Mesodermal cell (in vitro differentiated cells): ENCODE data around the gene DOCK1.

ENCODE experiments used
- H3K27ac ChIP-seq: 2 replicates; pipeline ENCODE4 v1.7.0; 2013; ENCODE audit warnings: mild to moderate bottlenecking, low read depth, low read length, moderate library complexity; ENCODE audit not compliant: severe bottlenecking
- H3K36me3 ChIP-seq: 2 replicates; pipeline ENCODE4 v1.7.1; 2013; ENCODE audit warnings: mild to moderate bottlenecking, low read length, moderate library complexity; ENCODE audit not compliant: control insufficient read depth, insufficient read depth
- H3K4me1 ChIP-seq: one replicate; pipeline ENCODE4 v1.7.1; 2013; ENCODE audit warnings: mild to moderate bottlenecking, low read length; ENCODE audit not compliant: insufficient read depth, control insufficient read depth, poor library complexity, severe bottlenecking
- H3K4me3 ChIP-seq: 2 replicates; pipeline ENCODE4 v1.7.0; 2013; ENCODE audit warnings: low read length, control low read depth, mild to moderate bottlenecking; ENCODE audit not compliant: insufficient read depth, poor library complexity, severe bottlenecking; ENCODE audit errors: extremely low read depth
- H3K9me3 ChIP-seq: 2 replicates; pipeline ENCODE4 v1.7.1; 2013; ENCODE audit warnings: mild to moderate bottlenecking, low read length, moderate library complexity; ENCODE audit not compliant: control insufficient read depth
- WGBS, 2 experiments: methylation state at CpG; one replicate each; pipeline ENCODE4 v1.1.5; 2013; ENCODE audit warnings: missing lambda C conversion rate in 2 of 2; ENCODE audit not compliant: insufficient coverage in 2 of 2; 5-methylcytosine and 5-hydroxymethylcytosine counted together

The DOCK1 gene

DNA sequence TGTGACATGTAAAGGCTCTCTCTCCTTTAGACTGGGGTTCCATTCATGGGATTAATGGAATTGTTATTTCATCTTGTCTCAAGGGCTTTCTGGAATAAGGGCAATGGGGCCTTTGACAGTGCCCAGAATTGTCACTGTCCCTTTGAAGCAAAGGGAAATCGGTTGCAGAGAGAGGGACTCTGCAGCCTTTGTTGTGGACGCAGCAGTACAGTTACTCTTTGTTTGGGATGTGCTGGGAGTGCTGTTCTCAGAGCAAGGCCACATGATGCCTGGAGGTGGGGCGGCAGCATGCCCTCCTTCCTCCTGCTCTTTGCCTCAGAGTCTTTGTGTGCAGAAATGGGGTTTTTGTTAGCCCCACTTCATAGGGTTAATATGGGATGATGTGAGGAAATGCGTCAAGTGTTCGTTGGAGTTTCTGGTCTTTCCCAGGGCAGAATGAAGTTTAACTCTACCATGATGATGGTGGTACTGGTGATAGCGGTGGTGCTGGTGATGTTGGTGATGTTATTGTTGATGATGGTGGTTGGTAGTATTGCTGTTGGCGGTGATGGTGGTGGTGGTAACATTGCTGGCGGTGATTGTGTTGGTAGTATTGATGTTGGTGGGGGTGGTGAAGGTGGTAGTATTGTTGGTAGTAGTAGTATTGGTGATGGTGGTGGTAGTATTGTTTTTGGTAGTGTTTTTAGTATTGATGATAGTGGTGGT lies 45.3 kb downstream of the DOCK1 start:
- Histone ChIP-seq H3K36me3 (peaks cover 12% of the 10 kb centered on the region), H3K4me1 (no peaks in the 10 kb centered on the region), H3K9me3 (peaks cover 61% of the 10 kb centered on the region), H3K4me3 (no peak overlapping the region), H3K27ac (no peak overlapping the region)
- 95 to 98% methylated on average over 4 to 7 of the region's 8 CpGs for WGBS, 2 experiments

DNA sequence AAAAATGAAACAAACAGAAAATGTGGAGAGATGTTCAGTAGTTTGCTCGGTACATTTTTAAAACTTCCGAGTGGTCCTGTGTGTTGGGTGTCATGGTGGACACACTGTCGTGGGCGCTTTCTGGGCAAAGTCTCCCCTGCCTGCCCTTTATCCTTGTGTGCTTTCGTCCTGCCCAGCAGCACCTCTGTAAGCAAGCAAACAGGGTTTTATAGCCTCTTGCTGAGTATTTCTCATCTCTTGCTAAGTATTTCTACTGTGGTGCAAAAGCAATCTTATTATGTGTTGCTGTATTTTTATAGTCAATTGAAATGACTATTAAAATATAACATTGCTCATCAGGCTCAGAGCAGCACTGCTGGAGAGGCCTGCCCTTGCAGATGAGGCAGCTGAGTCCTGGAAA lies 48.7 kb downstream of the DOCK1 start:
- WGBS, 2 experiments, result 94 to 96% methylated on average over 4 to 5 of the region's 5 CpGs
- peaks cover 40% of the 10 kb centered on the region for H3K9me3 ChIP-seq
- H3K4me1 ChIP-seq, result no peaks in the 10 kb centered on the region
- H3K27ac ChIP-seq, result no peak overlapping the region
- no peak overlapping the region for H3K4me3 ChIP-seq
- peaks cover 5% of the 10 kb centered on the region for H3K36me3 ChIP-seq

DNA sequence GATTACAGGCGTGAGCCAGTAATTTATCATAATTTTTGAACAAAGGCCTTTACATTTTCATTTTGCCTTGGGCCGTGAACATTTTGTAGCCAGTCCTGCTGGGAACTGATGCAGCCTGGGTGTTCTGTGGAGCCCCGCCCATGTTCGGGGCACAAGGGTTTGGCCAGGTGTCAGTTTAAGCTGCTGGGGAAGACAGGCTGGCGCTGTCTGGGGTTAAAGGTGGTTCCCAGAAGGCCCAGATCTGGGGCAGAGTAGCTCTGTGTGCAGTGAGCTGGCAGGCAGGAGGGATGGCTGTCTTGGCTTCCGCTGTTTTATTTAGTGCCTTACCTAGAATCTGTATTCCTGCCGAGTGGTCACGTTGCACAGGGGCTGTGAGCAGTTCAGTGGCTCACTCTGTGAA lies 50.2 kb downstream of the DOCK1 start:
- 92 to 96% methylated on average over 4 to 8 of the region's 8 CpGs for WGBS, 2 experiments
- Histone ChIP-seq H3K36me3 (peaks cover 5% of the 10 kb centered on the region), H3K27ac (no peak overlapping the region), H3K4me1 (no peaks in the 10 kb centered on the region), H3K9me3 (peaks cover 26% of the 10 kb centered on the region), H3K4me3 (no peak overlapping the region)

DNA sequence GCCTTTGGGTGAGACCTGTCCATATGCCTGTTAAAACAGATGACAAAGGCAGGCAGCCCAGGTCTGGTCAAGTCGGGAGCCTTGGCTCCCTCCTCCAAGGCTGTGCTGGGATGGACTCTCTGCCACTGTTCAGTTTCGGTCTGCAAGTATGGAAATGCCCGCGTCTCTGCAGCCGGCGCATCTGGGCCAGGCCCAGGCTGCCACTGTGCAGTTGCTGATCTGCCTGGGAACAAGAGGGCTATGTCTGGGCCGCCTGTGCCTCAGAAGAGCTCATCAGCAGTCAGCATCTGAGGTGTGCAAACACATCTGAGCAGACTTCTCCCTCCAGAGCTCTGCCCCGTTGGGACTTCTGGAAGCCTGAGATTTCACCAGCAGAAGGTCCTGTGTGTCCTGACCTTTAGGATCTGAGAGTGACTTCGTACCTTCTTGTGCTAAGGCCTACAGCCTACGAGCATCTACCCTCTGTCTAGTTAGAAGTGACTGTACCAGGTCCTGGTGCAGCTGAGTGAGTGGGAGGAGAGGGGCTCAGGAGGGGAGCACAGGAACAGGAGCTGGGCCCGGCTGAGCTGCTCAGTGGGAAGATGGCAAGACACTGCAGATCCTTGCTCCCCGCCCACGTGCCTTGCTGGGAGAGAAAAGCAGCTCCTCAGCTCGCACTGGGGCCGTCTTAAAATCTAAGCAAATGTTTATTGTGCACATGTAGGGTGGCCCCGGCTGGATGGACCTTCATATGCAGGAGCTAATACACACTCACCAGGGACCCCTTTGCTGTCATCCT lies 50.9 kb downstream of the DOCK1 start:
- Histone ChIP-seq H3K4me1 (no peaks in the 10 kb centered on the region), H3K9me3 (peaks cover 18% of the 10 kb centered on the region), H3K4me3 (no peak overlapping the region), H3K27ac (no peak overlapping the region), H3K36me3 (peaks cover 5% of the 10 kb centered on the region)
- 77 to 84% methylated on average over 11 to 13 of the region's 16 CpGs for WGBS, 2 experiments

DNA sequence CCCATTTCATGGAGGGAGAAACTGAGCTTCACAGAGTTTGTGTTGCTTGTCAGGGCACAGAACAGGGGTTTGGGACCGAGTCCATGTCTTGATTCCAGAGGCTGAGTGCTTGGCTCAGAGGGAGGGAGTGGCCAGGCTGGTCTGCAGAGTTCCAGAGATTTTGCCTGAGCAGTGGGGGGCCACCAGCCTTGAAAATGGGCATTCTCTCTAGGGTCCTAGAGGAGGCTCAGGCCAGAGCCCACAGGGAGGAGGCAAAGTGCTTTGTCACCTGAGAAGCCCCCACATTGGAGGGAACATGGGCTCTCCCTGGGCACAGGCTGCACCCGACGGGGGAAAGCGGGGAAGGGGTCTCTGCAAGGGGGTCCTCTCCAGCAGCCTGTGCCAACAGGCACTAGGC lies 51.5 kb downstream of the DOCK1 start:
- H3K36me3 ChIP-seq, result peaks cover 5% of the 10 kb centered on the region
- H3K4me1 ChIP-seq, result no peaks in the 10 kb centered on the region
- WGBS, 2 experiments, result 81 to 91% methylated on average over 3 to 4 of the region's 4 CpGs
- no peak overlapping the region for H3K27ac ChIP-seq
- H3K4me3 ChIP-seq, result no peak overlapping the region
- H3K9me3 ChIP-seq, result peaks cover 14% of the 10 kb centered on the region

DNA sequence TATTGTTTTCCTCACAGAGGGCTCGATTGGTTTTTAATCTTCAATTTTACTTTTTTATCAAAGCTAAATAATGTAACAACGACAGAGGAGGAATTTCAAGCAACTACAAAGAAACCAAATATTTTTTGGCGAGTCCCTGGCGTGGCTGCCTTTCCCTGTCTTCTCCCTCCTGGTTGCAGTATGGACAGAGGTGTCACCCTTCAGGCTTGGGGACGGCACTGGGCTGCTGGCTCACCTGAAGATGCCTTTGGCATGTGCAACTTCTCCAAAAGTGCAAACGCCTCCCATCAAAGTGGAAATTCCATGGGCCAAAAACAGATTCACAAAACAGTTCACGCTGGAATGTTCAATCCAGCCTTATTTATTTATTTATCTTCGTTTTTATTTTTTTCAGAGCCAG lies 51.9 kb downstream of the DOCK1 start:
- whole genome bisulfite sequencing, 2 experiments, result 84 to 90% methylated on average over 6 of the region's 8 CpGs
- no peaks in the 10 kb centered on the region for H3K4me1 ChIP-seq
- peaks cover 10% of the 10 kb centered on the region for H3K9me3 ChIP-seq
- H3K36me3 ChIP-seq, result peaks cover 5% of the 10 kb centered on the region
- H3K4me3 ChIP-seq, result no peak overlapping the region
- H3K27ac ChIP-seq, result no peak overlapping the region

DNA sequence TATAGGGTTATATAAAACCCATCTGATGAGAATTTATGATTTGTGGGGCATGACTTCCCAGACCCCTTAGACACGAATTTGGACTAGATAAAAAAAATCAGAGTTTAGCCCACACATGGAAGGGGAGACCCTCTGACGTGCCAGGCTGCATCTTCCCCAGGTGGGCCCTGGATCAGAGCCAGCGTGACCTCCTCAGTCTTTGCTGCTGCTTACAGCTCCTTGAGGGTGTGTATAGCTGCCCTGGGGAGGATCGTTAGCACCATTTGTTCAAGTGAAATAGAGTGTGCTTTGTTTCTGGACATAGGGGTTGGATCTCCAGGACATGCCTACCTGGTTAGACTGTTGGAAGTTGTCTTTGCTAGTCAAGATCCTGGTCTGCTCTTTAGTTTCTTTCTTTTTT lies 54.2 kb downstream of the DOCK1 start:
- H3K36me3 ChIP-seq, result peaks cover 5% of the 10 kb centered on the region
- 90 to 98% methylated on average over 4 of the region's 4 CpGs for WGBS, 2 experiments
- no peak overlapping the region for H3K4me3 ChIP-seq
- no peaks in the 10 kb centered on the region for H3K4me1 ChIP-seq
- no peak overlapping the region for H3K27ac ChIP-seq
- H3K9me3 ChIP-seq, result no peaks in the 10 kb centered on the region

DNA sequence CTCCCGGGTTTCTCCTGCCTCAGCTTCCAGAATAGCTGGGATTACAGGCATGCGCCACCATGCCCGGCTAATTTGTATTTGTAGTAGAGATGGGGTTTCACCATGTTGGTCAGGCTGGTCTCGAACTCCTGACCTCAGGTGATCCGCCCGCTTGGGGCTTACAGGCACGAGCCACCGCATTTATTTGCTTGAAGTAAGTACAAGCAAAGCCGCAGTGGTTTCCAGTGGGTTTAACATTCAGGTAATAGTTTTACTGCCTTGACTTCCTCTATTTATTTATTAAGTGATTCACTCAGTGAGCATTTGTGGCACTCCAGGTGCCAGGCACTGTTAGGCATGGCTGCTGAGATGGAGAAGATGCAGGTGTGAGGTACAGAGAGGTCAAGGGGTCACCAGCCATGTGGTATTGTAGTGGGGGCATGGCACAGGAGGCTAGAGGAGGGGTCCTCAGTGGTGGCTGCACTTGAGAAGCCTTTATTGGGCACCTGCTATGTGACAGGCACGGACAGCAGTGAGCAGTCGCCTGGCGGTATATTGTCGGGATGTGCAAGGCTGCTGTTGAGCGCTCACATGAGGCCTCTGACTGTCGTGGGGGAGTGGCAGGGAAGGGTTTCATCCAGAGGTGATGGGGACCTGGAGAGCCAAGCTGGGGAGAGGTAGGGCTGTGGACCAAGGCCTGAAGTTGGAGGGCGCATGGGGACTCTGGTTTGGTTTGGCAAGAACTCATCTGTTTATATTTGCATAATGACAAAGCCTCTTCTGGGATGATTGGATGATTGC lies 54.9 kb downstream of the DOCK1 start:
- Histone ChIP-seq H3K36me3 (peaks cover 5% of the 10 kb centered on the region), H3K9me3 (no peaks in the 10 kb centered on the region), H3K4me1 (no peaks in the 10 kb centered on the region), H3K27ac (no peak overlapping the region), H3K4me3 (no peak overlapping the region)
- 96 to 98% methylated on average over 8 to 15 of the region's 16 CpGs for WGBS, 2 experiments

DNA sequence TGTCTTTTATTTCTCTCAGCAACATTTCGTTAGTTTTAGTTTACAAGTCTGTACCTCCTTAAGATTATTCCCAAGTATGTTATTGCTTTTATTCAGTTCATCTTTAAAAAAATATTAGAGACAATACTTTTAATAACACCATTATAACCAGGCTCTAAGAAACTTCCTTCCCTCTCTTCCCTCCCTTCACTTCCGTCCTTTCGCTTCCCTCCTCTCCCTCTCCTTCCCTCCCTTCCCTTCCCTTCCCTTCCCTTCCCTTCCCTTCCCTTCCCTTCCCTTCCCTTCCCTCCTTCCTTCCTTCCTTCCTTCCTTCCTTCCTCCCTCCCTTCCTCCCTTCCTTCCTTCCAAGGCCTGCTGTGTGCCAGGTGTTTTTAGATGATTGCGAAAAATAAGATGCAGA lies 58.1 kb downstream of the DOCK1 start:
- Histone ChIP-seq H3K27ac (no peak overlapping the region), H3K9me3 (no peaks in the 10 kb centered on the region), H3K4me1 (no peaks in the 10 kb centered on the region), H3K4me3 (no peak overlapping the region), H3K36me3 (peaks cover 6% of the 10 kb centered on the region)
- 100% methylated on average over 2 of the region's 4 CpGs; no CpG with 5 or more reads in 1 of the 2 experiments for WGBS, 2 experiments

DNA sequence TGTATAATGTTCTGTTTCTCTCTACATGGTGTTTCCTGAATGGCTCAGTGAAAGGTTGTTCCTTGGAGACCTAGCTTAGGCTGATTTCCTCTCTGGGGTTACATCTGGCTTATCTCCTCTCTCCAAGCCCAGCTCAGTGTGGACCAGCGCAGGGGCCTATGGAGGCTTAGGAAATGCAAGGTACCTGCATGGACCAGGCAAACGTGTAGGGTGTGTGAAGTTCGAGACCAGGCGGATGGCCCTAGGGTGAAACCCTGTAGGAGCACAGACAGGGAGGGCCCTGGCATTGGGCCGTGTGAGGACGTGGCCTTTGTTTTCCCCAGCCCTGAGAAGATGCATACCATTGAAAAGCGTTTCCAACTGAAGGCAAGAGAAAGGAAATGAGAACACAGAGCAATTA lies 59.0 kb downstream of the DOCK1 start:
- Histone ChIP-seq H3K9me3 (no peaks in the 10 kb centered on the region), H3K4me3 (no peak overlapping the region), H3K4me1 (no peaks in the 10 kb centered on the region), H3K36me3 (peaks cover 8% of the 10 kb centered on the region), H3K27ac (no peak overlapping the region)
- 82 to 91% methylated on average over 7 of the region's 7 CpGs for WGBS, 2 experiments
